IMR-90 (cell line): ENCODE results near the gene ZNF529. TPM values are rescaled to one million over a fixed set of nuclear protein-coding genes. Genes with fewer than 3 reads are reported as not detected.

Experiments
- ATAC-seq: fragments of 200-7000 bp; cut with Tn5 transposase; 2 replicates; pipeline ENCODE4 v1.9.1; 2020; ENCODE audit warnings: low read depth, mild to moderate bottlenecking, moderate library complexity
- BruUV-seq: library from RNA; stranded (reverse); fragments of 400-500 nt; replicated peaks from 2 replicates; lab custom pipeline; 2021; lab: Mats Ljungman, UMichigan
- CTCF ChIA-PET: fragments of 300-600 bp; formaldehyde crosslinking; extraction: SDS; loops from one replicate; lab custom pipeline; 2021; ENCODE audit warnings: antibody characterized with exemption; lab: Yijun Ruan, JAX
- POLR2A ChIA-PET: fragments of 300-600 bp; sonication (Branson Sonifier 250); formaldehyde crosslinking; loops from one replicate; lab custom pipeline; 2022; ENCODE audit warnings: antibody characterized with exemption; ENCODE audit not compliant: unreplicated experiment; lab: Charles Lee
- DNase-seq: peaks from one replicate; pipeline ENCODE4 v3.0.0; 2013
- H2AFZ ChIP-seq: replicated peaks from 2 replicates; pipeline ENCODE3; 2013; ENCODE audit warnings: low read length, mild to moderate bottlenecking; ENCODE audit not compliant: poor library complexity
- H2AK5ac ChIP-seq: 2 replicates; pipeline ENCODE4 v1.6.1; 2013; ENCODE audit warnings: low read depth, low read length, inconsistent platforms
- H2AK9ac ChIP-seq: replicated peaks from 2 replicates; pipeline ENCODE3; 2013; ENCODE audit warnings: mild to moderate bottlenecking, low read depth, low read length, moderate library complexity; ENCODE audit not compliant: poor library complexity
- H2BK120ac ChIP-seq: 2 replicates; pipeline ENCODE4 v1.6.1; 2013; ENCODE audit warnings: low read depth, low read length, inconsistent platforms
- H2BK15ac ChIP-seq: 3 replicates; pipeline ENCODE4 v1.6.1; 2013; ENCODE audit warnings: low read depth, low read length, inconsistent platforms
- H2BK20ac ChIP-seq: 2 replicates; pipeline ENCODE4 v1.6.1; 2013; ENCODE audit warnings: low read depth, mild to moderate bottlenecking, inconsistent platforms, low read length, moderate library complexity
- H2BK5ac ChIP-seq: 2 replicates; pipeline ENCODE4 v1.6.1; 2013; ENCODE audit warnings: mild to moderate bottlenecking, low read depth, low read length, inconsistent platforms; ENCODE audit not compliant: poor library complexity, severe bottlenecking
- H3K14ac ChIP-seq: replicated peaks from 2 replicates; pipeline ENCODE4 v1.6.1; 2013; ENCODE audit warnings: low read depth, low read length, inconsistent platforms
- H3K18ac ChIP-seq: 2 replicates; pipeline ENCODE4 v1.6.1; 2013; ENCODE audit warnings: low read depth, low read length, control low read depth
- H3K23ac ChIP-seq: 2 replicates; pipeline ENCODE4 v1.6.1; 2013; ENCODE audit warnings: low read depth, low read length, inconsistent platforms
- H3K27ac ChIP-seq: 2 replicates; pipeline ENCODE4 v1.5.1; 2013; ENCODE audit warnings: mild to moderate bottlenecking, control low read depth, low read length; ENCODE audit not compliant: insufficient read depth
- H3K27me3 ChIP-seq: 2 replicates; pipeline ENCODE4 v1.6.1; 2013; ENCODE audit warnings: low read length; ENCODE audit not compliant: control insufficient read depth, insufficient read depth
- H3K36me3 ChIP-seq: 2 replicates; pipeline ENCODE4 v1.6.1; 2013; ENCODE audit warnings: low read length, mixed read lengths; ENCODE audit not compliant: control insufficient read depth, insufficient read depth
- H3K4ac ChIP-seq: 2 replicates; pipeline ENCODE4 v1.6.1; 2013; ENCODE audit warnings: low read depth, low read length, inconsistent platforms
- H3K4me1 ChIP-seq: 2 replicates; pipeline ENCODE4 v1.6.1; 2013; ENCODE audit warnings: low read length, mixed read lengths; ENCODE audit not compliant: control insufficient read depth, insufficient read depth
- H3K4me2 ChIP-seq: 2 replicates; pipeline ENCODE4 v1.6.1; 2013; ENCODE audit warnings: low read depth, mild to moderate bottlenecking, control low read depth, low read length, moderate library complexity
- H3K4me3 ChIP-seq: 2 replicates; pipeline ENCODE4 v1.5.1; 2013; ENCODE audit warnings: low read depth, mild to moderate bottlenecking, control low read depth, low read length, moderate library complexity; ENCODE audit not compliant: insufficient read depth
- H3K56ac ChIP-seq: 2 replicates; pipeline ENCODE4 v1.6.1; 2013; ENCODE audit warnings: low read length, inconsistent platforms; ENCODE audit not compliant: insufficient read depth; ENCODE audit errors: extremely low read depth
- H3K79me1 ChIP-seq, 2 experiments: 2 replicates each; pipeline ENCODE4 v1.6.1; 2013; ENCODE audit warnings: low read length in 2 of 2, inconsistent platforms in 1 of 2, low read depth in 1 of 2
- H3K9ac ChIP-seq: 2 replicates; pipeline ENCODE4 v1.6.1; 2013; ENCODE audit warnings: low read depth, low read length, control low read depth
- H3K9me1 ChIP-seq: 2 replicates; pipeline ENCODE4 v1.6.1; 2013; ENCODE audit warnings: low read length, inconsistent platforms; ENCODE audit not compliant: insufficient read depth
- H3K9me3 ChIP-seq: 2 replicates; pipeline ENCODE4 v1.6.1; 2013; ENCODE audit warnings: low read length; ENCODE audit not compliant: control insufficient read depth, insufficient read depth
- H4K20me1 ChIP-seq: 2 replicates; pipeline ENCODE4 v1.6.1; 2013; ENCODE audit warnings: low read length, inconsistent platforms; ENCODE audit not compliant: insufficient read depth
- H4K5ac ChIP-seq: 2 replicates; pipeline ENCODE4 v1.6.1; 2013; ENCODE audit warnings: mild to moderate bottlenecking, low read depth, low read length, control low read depth
- H4K8ac ChIP-seq, 2 experiments: 2 replicates each; pipeline ENCODE4 v1.6.1; 2013; ENCODE audit warnings: low read depth in 2 of 2, low read length in 2 of 2, control low read depth in 1 of 2, inconsistent platforms in 1 of 2
- H4K91ac ChIP-seq: 2 replicates; pipeline ENCODE4 v1.6.1; 2013; ENCODE audit warnings: low read depth, low read length, inconsistent platforms; ENCODE audit not compliant: insufficient read depth
- BHLHE40 ChIP-seq: fragments of 150-350 bp; IDR thresholded peaks from 2 replicates; pipeline ENCODE4 v1.6.1; 2016; ENCODE audit warnings: mild to moderate bottlenecking, low read depth, low read length
- CEBPB ChIP-seq: IDR thresholded peaks from 2 replicates; pipeline ENCODE4 v1.6.1; 2012; ENCODE audit warnings: low read depth, low read length, improper control_type of control experiment
- FOS ChIP-seq: fragments of 150-350 bp; IDR thresholded peaks from 2 replicates; pipeline ENCODE4 v1.6.1; 2016; ENCODE audit warnings: low read depth, low read length
- MAFK ChIP-seq: IDR thresholded peaks from 2 replicates; pipeline ENCODE4 v1.6.1; 2012; ENCODE audit warnings: low read depth, low read length, improper control_type of control experiment
- MAZ ChIP-seq: IDR thresholded peaks from 2 replicates; pipeline ENCODE4 v1.6.1; 2012; ENCODE audit warnings: low read depth, mild to moderate bottlenecking, low read length, improper control_type of control experiment, moderate library complexity, borderline replicate concordance
- MXI1 ChIP-seq: IDR thresholded peaks from 2 replicates; pipeline ENCODE4 v1.6.1; 2012; ENCODE audit warnings: low read depth, mild to moderate bottlenecking, low read length, moderate library complexity, borderline replicate concordance
- POLR2A ChIP-seq: IDR thresholded peaks from 2 replicates; pipeline ENCODE4 v1.6.1; 2012; ENCODE audit warnings: mild to moderate bottlenecking, low read depth, low read length
- RAD21 ChIP-seq: IDR thresholded peaks from 2 replicates; pipeline ENCODE4 v1.6.1; 2012; ENCODE audit warnings: low read length, improper control_type of control experiment
- WGBS, 2 experiments: methylation state at CpG; one replicate each; pipeline versions ENCODE4 v1.1.5 to v1.1.7; 2013; ENCODE audit warnings: missing lambda C conversion rate in 2 of 2; ENCODE audit not compliant: insufficient read length in 1 of 2; ENCODE audit errors: extremely low coverage in 2 of 2; 5-methylcytosine and 5-hydroxymethylcytosine counted together
- dilution Hi-C: fragments of 300-500 bp; cut with HindIII; formaldehyde crosslinking; loops from one replicate; pipeline ENCODE4 v1.14.3; 2018; ENCODE audit warnings: low sequenced_read_pairs; ENCODE audit not compliant: unreplicated experiment
- in situ Hi-C: fragments of 300-500 bp; cut with MboI; formaldehyde crosslinking; loops from 3 replicates; pipeline ENCODE4 v1.14.3; 2019; ENCODE audit warnings: low sequenced_read_pairs, inconsistent platforms, mixed read lengths
- intact Hi-C: fragments of 100-400 bp; cut with micrococcal nuclease; formaldehyde crosslinking; loops from 2 replicates; pipeline ENCODE4 v1.10.0; 2022
- polyA plus RNA-seq, 3 experiments: library from polyadenylated mRNA; depleted of rRNA; stranded (reverse); fragments of >200 nt; gene quantifications; 2 replicates each; pipeline ENCODE4 v1.2.3, GENCODE V29; 2012; ENCODE audit warnings: low replicate concordance in 1 of 3
- total RNA-seq: library from RNA; depleted of rRNA; stranded (reverse); fragments of >200 nt; gene quantifications from 2 replicates; pipeline ENCODE4 v1.2.3, GENCODE V29; 2012
- TF ChIP-seq, protein P1 (sequence below): conservative IDR thresholded peaks from 2 replicates; pipeline ENCODE4 v1.5.1; 2012; ENCODE audit warnings: mild to moderate bottlenecking, low read depth, low read length, improper control_type of control experiment
- TF ChIP-seq, protein P2 (sequence below): fragments of 150-350 bp; IDR thresholded peaks from 2 replicates; pipeline ENCODE4 v1.6.1; 2016; ENCODE audit warnings: low read depth, mild to moderate bottlenecking, low read length, moderate library complexity, borderline replicate concordance
- TF ChIP-seq, protein P3 (sequence below): fragments of 150-350 bp; IDR thresholded peaks from 2 replicates; pipeline ENCODE4 v1.6.1; 2017; ENCODE audit warnings: mild to moderate bottlenecking, antibody characterized with exemption, low read length, low read depth

Gene ZNF529
- total and polyA plus RNA-seq, 2 of the 4 experiments (the other 2 are of a cell fraction), result 2.4 to 6.8 TPM

DNA sequence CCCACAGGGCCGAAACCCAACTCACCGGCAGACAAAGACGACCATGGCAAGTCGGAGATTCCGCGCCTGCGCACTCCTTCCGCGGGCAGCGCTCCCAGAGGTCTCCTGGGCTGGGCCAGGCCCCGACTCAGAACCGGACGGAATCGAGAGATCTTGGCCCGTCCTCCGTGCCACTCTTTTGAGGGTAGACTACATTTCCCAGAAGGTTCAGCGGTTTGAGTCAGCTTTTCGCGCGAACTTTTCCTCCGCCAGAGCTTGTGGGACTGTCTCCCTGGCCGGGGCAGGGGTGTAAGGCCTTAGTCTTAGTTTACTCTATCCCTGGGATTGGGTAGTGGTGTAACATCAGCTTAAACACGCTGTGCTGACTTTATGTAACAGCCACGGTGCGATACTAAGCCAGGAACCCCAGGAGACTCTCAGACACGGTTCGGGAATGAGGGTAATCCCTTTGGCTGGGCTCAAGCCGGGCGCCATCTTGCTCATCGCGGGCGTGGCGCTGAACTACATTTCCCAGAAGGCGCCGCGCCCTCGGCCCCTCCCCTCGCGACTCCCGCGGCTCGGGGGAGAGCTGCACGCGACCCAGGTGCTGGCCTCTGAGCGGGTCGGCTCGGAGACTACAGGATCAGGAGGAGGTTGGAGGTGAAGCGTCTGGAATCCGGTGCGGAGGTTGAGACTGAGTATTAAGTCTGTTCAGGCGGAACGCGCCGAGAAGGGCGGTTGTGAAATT lies 44.7 kb downstream of the ZNF529 start, which contains the start of gene ZNF260:
ZNF260 (minus strand) TSS at position 78 of the 727 bp plus-strand sequence. CDS start 13,033 bp downstream, outside the sequence.
- in situ Hi-C loops (no loop called here), intact Hi-C loops (no loop called here), dilution Hi-C loops (no loop called here)
- Histone ChIP-seq H2AK5ac (peak within 1 kb of the TSS; percentile 76), H2BK5ac (peak within 1 kb of the TSS; percentile 88), H3K9ac (peak within 1 kb of the TSS; percentile 95), H4K91ac (peak within 1 kb of the TSS; percentile 95), H3K4ac (peak within 1 kb of the TSS; percentile 98), H4K8ac (peak within 1 kb of the TSS; percentile 94 to 100), H3K4me1 (0 out of 2 replicates have a peak, but pooled peaks cover 1% of the 10 kb centered on the region), H2BK20ac (peak within 1 kb of the TSS; percentile 72), H3K56ac (peak within 1 kb of the TSS; percentile 92), H3K9me3 (peaks cover 17% of the 10 kb centered on the region), H3K4me2 (peak within 1 kb of the TSS; percentile 98), H3K36me3 (peaks cover 9% of the 10 kb centered on the region; the same call in 1 of the 2 replicates), H2AK9ac (peak within 1 kb of the TSS; percentile 78), H3K23ac (peak within 1 kb of the TSS; percentile 97), H3K27me3 (no peaks in the 10 kb centered on the region), H2BK120ac (peak within 1 kb of the TSS; percentile 96), H3K14ac (peak within 1 kb of the TSS; percentile 98), H4K5ac (peak within 1 kb of the TSS; percentile 98), H3K27ac (peak within 1 kb of the TSS; percentile 92), H2AFZ (peak within 1 kb of the TSS; percentile 99), H3K4me3 (peak within 1 kb of the TSS; percentile 82), H4K20me1 (no peaks in the 10 kb centered on the region), H3K9me1 (peaks cover 4% of the 10 kb centered on the region; the same call in 1 of the 2 replicates), H3K79me1 (peaks cover 16 to 24% of the 10 kb centered on the region in 2 experiments), H2BK15ac (peak within 1 kb of the TSS; percentile 96; the same call in 1 of the 3 replicates), H3K18ac (peak within 1 kb of the TSS; percentile 96)
- ATAC-seq (peak; percentile 95), DNase-seq (peak; percentile 97)
- ChIA-PET CTCF (interaction anchor here (0.6 kb wide), 1 partner anchor 148 kb away, joined by 3 read pairs; no protein-coding TSS in a partner anchor), POLR2A (no interaction called here)
- 1% methylated on average over 19 of the region's 55 CpGs; no CpG with 5 or more reads in 1 of the 2 experiments for WGBS, 2 experiments
- TF ChIP-seq, protein P1, sequence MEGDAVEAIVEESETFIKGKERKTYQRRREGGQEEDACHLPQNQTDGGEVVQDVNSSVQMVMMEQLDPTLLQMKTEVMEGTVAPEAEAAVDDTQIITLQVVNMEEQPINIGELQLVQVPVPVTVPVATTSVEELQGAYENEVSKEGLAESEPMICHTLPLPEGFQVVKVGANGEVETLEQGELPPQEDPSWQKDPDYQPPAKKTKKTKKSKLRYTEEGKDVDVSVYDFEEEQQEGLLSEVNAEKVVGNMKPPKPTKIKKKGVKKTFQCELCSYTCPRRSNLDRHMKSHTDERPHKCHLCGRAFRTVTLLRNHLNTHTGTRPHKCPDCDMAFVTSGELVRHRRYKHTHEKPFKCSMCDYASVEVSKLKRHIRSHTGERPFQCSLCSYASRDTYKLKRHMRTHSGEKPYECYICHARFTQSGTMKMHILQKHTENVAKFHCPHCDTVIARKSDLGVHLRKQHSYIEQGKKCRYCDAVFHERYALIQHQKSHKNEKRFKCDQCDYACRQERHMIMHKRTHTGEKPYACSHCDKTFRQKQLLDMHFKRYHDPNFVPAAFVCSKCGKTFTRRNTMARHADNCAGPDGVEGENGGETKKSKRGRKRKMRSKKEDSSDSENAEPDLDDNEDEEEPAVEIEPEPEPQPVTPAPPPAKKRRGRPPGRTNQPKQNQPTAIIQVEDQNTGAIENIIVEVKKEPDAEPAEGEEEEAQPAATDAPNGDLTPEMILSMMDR, result 0 out of 2 replicates have a peak, but pooled peaks have one; percentile 5
- TF ChIP-seq POLR2A (peak; percentile 70), MXI1 (0 out of 2 replicates have a peak, but pooled peaks have one; percentile 56), CEBPB (no peak), FOS (no peak), MAZ (peak; percentile 93), RAD21 (no peak), BHLHE40 (peak; percentile 94), MAFK (peak; percentile 15; the same call in 1 of the 2 replicates)
- TF ChIP-seq, protein P2, sequence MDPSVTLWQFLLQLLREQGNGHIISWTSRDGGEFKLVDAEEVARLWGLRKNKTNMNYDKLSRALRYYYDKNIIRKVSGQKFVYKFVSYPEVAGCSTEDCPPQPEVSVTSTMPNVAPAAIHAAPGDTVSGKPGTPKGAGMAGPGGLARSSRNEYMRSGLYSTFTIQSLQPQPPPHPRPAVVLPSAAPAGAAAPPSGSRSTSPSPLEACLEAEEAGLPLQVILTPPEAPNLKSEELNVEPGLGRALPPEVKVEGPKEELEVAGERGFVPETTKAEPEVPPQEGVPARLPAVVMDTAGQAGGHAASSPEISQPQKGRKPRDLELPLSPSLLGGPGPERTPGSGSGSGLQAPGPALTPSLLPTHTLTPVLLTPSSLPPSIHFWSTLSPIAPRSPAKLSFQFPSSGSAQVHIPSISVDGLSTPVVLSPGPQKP, result no peak
- TF ChIP-seq, protein P3, sequence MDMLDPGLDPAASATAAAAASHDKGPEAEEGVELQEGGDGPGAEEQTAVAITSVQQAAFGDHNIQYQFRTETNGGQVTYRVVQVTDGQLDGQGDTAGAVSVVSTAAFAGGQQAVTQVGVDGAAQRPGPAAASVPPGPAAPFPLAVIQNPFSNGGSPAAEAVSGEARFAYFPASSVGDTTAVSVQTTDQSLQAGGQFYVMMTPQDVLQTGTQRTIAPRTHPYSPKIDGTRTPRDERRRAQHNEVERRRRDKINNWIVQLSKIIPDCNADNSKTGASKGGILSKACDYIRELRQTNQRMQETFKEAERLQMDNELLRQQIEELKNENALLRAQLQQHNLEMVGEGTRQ, result peak; percentile 23; the same call in 1 of the 2 replicates
- no TSS peak for BruUV-seq
